Measurements from ENCODE around the gene VLDLR.

- TF ChIP-seq, protein P1, sequence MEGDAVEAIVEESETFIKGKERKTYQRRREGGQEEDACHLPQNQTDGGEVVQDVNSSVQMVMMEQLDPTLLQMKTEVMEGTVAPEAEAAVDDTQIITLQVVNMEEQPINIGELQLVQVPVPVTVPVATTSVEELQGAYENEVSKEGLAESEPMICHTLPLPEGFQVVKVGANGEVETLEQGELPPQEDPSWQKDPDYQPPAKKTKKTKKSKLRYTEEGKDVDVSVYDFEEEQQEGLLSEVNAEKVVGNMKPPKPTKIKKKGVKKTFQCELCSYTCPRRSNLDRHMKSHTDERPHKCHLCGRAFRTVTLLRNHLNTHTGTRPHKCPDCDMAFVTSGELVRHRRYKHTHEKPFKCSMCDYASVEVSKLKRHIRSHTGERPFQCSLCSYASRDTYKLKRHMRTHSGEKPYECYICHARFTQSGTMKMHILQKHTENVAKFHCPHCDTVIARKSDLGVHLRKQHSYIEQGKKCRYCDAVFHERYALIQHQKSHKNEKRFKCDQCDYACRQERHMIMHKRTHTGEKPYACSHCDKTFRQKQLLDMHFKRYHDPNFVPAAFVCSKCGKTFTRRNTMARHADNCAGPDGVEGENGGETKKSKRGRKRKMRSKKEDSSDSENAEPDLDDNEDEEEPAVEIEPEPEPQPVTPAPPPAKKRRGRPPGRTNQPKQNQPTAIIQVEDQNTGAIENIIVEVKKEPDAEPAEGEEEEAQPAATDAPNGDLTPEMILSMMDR (IDR thresholded peaks at IDR 0.05): no peak
- TF ChIP-seq POLR2AphosphoS5 (IDR thresholded peaks at IDR 0.05): no peak
- TF ChIP-seq POLR2A (IDR thresholded peaks at IDR 0.05): no peak
Measured at GRCh38 chr9:2700909-2701550, 79.4 kb downstream of the VLDLR start.
